Posterior cingulate gyrus (tissue), 11 donors: Measurements from ENCODE around the gene DDX51.

Source experiments
- DNase-seq, 10 donors: peaks; one replicate each; pipeline versions ENCODE4 v3.0.0 to v3.0.0-alpha.2; 2020 to 2021; ENCODE audit warnings: mixed read lengths in 3 of 10
- intact Hi-C: fragments of 100-400 bp; cut with DNase I; formaldehyde crosslinking; loops from one replicate; pipeline ENCODE4 v1.15.1; 2023

The DDX51 gene

GRCh38 chr12:132144115-132144809 lies at the start of gene DDX51, which contains the start of gene NOC4L:
Gene DDX51 (minus strand): TSS chr12:132144319. CDS start chr12:132144296, 23 bp downstream.
Gene NOC4L (plus strand): TSS chr12:132144457. CDS start chr12:132144489, 32 bp downstream.
- intact Hi-C loops = loop anchor here (2.0 kb wide), 1 partner anchor 59 kb away; no protein-coding TSS in a partner anchor
- DNase-seq = peak; percentile 89 to 99 (median 92)

GRCh38 chr12:132191715-132192553 lies 47.8 kb upstream of the DDX51 start:
- DNase-seq = no peak
- intact Hi-C loops = no loop called here

DNA sequence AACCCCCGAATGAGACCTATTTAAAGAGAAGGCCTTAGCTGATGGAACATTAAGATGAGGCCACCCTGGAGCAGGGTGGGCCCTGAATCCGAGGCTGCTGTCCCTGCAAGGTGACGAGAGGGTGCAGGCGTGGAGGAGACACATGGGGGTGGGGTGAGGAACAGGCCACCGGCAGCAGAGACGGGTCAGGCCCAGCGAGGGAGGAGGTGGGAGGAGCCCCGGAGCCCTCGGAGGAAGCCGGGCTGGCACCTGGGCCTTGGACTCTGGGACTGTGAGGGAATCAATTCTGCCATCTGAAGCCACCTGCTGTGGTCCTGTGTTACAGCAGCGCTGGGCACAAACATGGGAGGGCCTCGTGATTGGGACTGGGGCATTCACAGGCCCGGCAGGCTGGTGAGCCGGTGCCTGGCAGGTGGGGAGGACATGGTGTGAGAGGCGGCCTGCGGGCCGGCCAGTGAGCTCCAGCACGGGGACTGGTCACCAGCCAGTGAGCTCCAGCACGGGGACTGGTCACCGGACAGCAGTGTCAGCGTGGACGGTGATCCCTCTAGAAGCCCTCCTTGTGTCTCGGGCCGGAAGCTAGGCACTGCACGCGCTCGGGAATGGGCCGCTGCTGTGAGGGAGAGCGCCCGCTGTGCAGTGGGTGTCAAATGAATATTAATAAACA lies 46.8 kb upstream of the DDX51 start:
- intact Hi-C loops = no loop called here
- no peak for DNase-seq

DNA sequence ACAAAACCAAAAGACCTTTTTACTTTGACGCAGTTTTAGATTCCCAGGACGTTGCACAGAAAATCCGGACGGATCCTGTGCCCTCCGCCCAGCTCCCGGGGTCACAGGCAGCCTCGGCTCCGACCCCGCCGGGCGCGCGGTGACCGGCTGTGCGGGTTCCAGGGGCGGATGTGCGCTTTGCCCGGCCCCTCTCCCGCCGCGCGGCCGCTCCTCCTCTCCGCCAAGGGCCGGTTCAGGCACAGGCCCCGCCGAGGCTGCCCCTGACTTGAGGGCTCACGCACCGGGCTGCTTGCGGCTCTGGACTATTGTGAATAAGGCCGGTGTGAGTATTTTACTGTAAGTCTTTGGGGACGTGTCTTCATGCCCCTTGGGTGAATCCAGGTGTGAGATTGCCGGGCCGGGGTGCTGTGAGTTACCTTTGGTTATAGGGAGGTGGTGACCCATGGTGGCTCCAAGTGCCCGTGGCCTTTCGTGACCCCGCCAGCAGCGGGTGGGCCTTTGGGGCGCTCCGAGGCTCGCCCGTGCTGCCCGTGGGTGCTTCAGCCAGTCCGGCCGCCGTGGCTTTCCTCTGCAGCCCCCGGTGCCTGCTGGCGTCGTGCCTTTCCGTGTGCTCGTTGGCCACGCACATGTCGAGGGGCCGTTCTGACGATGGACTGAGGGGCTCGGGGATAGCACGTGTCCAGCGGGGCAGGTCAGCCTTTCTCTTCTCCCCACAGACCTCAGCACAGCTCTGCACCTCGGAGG lies 46.1 kb upstream of the DDX51 start:
- no peak for DNase-seq
- intact Hi-C loops = no loop called here

- peak; percentile 34 to 97 (median 80) for DNase-seq
- intact Hi-C loops = no loop called here
These were observed 45.4 kb upstream of the DDX51 start for GRCh38 chr12:132189378-132190011.

- intact Hi-C loops = no loop called here
- DNase-seq = peak in 2 of 10 donors; percentile 64 to 77
These were observed 44.8 kb upstream of the DDX51 start for GRCh38 chr12:132188916-132189325.

GRCh38 chr12:132188451-132188901 lies 44.4 kb upstream of the DDX51 start:
- intact Hi-C loops = no loop called here
- DNase-seq = peak in 2 of 10 donors; percentile 65 to 68

DNA sequence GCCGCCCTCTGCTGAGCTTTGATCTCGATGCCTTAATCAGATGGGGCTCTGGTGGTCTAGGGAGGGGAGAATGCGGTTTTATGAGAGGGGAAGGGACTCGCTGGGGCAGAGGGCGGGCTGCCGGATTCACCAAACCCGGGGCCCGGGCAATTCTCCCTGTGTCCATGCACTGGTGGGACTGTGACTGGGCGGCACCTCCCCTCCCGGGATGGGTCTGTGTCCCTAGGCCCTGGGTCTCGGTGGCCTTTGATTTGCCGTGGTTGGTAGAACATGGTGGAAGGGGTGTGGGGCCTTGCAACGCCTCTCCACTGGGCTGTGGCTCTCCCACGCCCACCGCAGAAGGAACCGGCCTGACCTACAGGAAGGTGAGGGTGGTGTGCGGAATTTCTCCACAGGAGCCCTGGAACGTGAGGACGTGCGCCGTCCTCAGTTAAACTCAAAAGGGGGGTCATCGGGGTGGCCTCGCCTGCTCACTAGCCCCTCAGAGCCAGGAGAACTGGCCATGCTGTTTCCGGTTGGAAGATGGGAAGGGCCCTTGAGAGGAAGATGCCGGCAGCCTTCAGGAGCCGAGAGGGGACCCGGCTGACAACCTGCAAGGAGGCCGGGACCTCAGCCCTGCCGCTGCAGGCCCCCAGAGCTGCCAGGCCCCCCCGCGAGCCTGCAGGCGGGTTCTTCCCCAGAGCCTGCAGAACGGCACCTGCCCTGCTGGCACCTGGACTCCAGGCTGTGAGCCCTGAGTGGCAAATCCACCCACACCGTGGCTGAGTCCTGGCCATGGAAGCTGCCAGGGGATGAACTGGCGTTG lies 43.7 kb upstream of the DDX51 start:
- DNase-seq = peak in 2 of 10 donors; percentile 46 to 78
- intact Hi-C loops = no loop called here

DNA sequence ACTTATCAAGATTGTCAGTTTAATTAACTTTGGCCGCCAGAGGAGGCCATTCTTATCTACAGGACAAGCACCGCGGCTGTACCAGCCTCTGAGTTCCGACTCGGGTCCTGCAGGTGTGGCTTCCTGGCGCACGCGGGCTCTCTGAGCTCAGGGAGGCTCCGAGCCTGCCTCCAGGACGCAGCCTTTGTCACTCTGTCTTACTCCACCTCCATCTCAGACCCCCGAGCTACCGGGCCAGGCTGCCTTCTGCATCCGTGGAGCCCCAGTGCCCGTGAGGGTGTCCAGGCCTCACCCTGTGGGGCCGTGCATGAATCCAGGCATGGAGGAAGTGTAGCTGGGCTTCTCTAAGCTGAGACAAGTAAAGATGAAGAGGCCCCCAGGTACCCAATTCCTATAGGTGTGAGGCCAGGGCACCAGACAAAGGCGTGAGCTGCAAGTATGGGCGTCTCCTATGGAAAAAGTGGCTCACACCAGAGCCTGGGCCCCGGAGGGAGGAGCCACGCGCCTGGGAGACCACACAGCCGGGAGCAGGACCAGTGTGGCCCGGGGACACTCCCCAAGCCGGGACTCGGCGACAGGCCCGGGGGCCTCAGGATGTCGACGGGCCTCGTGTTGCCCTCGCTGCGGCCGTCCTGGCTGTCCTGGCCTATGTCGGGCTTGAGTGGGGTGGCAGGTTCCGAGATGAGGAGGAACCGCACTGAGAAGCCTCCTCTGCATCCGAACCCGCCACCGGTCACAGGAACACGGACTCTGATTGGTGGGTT lies 42.9 kb upstream of the DDX51 start:
- intact Hi-C loops = no loop called here

GRCh38 chr12:132186208-132186856 lies 42.2 kb upstream of the DDX51 start:
- intact Hi-C loops = no loop called here
- DNase-seq = peak in 2 of 10 donors; percentile 39 to 59

More for the DNA sequence above, 42.9 kb upstream of the DDX51 start:
- DNase-seq = peak in 2 of 10 donors; percentile 58 to 65

DNA sequence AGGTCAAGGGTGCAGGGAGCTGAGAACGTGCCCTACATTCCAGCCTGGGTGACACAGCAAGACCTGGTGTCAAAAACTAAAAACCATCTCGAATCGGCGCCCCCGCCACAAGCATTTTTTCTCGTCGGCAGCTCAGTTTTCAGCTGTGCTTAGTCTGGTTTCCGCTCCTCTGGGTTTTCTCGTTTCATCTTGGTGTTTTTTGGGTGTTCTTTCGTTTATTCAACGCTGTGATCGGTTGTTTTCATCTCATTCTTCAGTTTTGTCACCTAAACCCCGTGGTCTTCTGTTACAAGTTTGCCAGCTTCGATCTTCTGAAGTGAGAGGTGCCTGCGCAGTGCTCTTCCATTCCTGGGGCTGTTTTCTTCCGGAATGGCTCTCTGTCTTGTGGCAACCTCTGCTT lies 41.6 kb upstream of the DDX51 start:
- intact Hi-C loops = no loop called here
- peak in 2 of 10 donors; percentile 33 to 34 for DNase-seq

- DNase-seq = peak in 3 of 10 donors; percentile 64 to 84 (median 74)
- intact Hi-C loops = no loop called here
These were observed 38.7 kb upstream of the DDX51 start for GRCh38 chr12:132182711-132183365.

DNA sequence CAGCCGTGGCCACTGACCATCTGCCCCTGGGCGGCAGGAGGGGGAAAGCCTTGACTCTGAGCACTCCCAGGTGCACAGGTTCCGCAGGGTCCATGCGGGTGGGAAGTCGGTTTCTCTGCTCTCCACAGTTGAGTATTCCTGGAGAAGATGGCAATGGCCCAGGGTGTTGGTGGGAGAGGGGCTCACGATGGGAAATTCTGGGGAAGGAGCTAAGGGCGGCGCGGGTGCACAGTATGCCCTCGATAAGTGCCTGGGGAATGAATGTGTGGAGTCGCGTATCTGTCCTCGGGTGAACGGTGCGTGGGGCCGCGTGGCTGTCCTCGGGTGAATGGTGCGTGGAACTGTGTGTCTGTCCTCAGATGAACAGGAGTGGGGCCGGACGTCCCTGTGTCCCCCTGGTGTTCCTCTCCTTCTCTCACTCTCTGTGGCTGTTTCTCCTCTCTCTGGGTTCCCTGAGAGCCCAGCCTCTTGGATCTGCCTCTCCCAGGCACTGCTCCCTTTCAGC lies 38.1 kb upstream of the DDX51 start:
- intact Hi-C loops = no loop called here
- DNase-seq = peak in 3 of 10 donors; percentile 40 to 61 (median 59)

DNA sequence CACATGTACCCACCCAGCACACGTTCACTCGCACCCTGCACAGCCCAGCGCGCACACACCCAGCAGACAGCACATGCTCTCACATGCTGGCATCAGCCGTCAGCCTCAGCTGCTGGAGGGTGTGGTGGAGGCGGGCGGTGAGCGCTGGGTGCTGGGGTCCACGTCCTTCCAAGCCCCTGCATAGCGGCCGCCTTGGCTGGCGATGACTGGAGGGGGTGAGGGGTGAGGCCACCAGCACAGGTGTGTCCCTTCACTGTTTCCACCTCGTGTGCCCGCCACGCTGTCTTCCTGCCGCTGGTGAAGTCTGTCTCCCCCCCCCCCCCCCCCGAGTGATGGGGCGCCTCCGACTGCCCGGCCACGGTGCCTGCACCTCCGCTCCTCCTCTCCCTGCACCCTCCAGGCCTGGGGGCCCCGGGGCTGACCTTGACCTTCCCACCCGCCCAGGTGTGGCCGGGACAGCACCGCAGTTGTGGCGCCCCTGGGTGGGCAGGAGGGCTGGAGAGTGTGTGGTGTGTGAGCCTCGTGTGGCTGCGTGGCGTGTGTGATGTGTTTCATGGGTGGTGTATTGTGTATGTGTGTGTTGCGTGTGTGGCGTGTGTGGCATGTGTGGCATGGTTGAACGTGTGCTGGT lies 37.6 kb upstream of the DDX51 start:
- intact Hi-C loops = no loop called here
- peak in 3 of 10 donors; percentile 27 to 78 (median 77) for DNase-seq

GRCh38 chr12:132180648-132181546 lies 36.8 kb upstream of the DDX51 start:
- peak in 4 of 10 donors; percentile 6 to 74 (median 60) for DNase-seq
- intact Hi-C loops = no loop called here
